K562 (cell line): ENCODE data around the gene RNF207. TPM values are rescaled to one million over a fixed set of nuclear protein-coding genes. Genes with fewer than 3 reads are reported as not detected.
A peak's percentile ranks its signal among the peaks of the same experiment; 100 is the strongest.

Experiments
- ADNP ChIP-seq: fragments of 200-800 bp; sonication (Bioruptor generic); IDR thresholded peaks from 2 replicates; pipeline ENCODE4 v1.6.1; 2016; ENCODE audit warnings: missing genetic modification characterization, missing compliant biosample characterization
- ASH1L ChIP-seq: fragments of 450-650 bp; IDR thresholded peaks from 2 replicates; pipeline ENCODE4 v1.6.1; 2018; ENCODE audit warnings: borderline replicate concordance, mild to moderate bottlenecking, low read depth; ENCODE audit not compliant: partially characterized antibody
- BDP1 ChIP-seq: IDR thresholded peaks from 3 replicates; pipeline ENCODE4 v1.6.1; 2011; ENCODE audit not compliant: insufficient read length, insufficient read depth
- CC2D1A ChIP-seq: fragments of 450-650 bp; IDR thresholded peaks from 2 replicates; pipeline ENCODE4 v1.6.1; 2017; ENCODE audit warnings: mild to moderate bottlenecking
- CEBPG ChIP-seq, 3 experiments: fragments of 200-800 bp in 1 of 3; sonication (Bioruptor generic) in 1 of 3; sonication (generic) in 1 of 3; formaldehyde crosslinking in 1 of 3; IDR thresholded peaks in 2 of 3; conservative IDR thresholded peaks in 1 of 3; 2 replicates each; pipeline versions ENCODE4 v1.6.1 to v1.8.0; 2016 to 2022; ENCODE audit warnings: missing compliant biosample characterization in 2 of 3, missing genetic modification characterization in 2 of 3, mild to moderate bottlenecking in 1 of 3, missing genetic modification reagents in 1 of 3
- CHD4 ChIP-seq: fragments of 200-600 bp; sonication (generic); IDR thresholded peaks from 3 replicates; pipeline ENCODE4 v1.6.1; 2012; ENCODE audit warnings: low read depth, mild to moderate bottlenecking, mixed read lengths, low read length, inconsistent platforms; ENCODE audit not compliant: insufficient read depth, insufficient replicate concordance, poor library complexity, severe bottlenecking
- DMBX1 ChIP-seq: fragments of 250-450 bp; sonication (Bioruptor Pico); IDR thresholded peaks from 2 replicates; pipeline ENCODE4 v1.8.0; 2022; ENCODE audit warnings: inconsistent platforms, mild to moderate bottlenecking, moderate library complexity, borderline replicate concordance
- FIP1L1 ChIP-seq: fragments of 200-400 bp; formaldehyde crosslinking; IDR thresholded peaks from 2 replicates; pipeline ENCODE4 v1.6.1; 2018; ENCODE audit warnings: mild to moderate bottlenecking, low read depth, low read length; ENCODE audit not compliant: poor library complexity, severe bottlenecking
- FOXJ2 ChIP-seq: fragments of 200-800 bp; sonication (Bioruptor generic); IDR thresholded peaks from 2 replicates; pipeline ENCODE4 v1.6.1; 2016; ENCODE audit warnings: missing genetic modification characterization, missing compliant biosample characterization
- GATAD2B ChIP-seq: fragments of 450-650 bp; IDR thresholded peaks from 2 replicates; pipeline ENCODE4 v1.6.1; 2017; ENCODE audit warnings: mild to moderate bottlenecking, borderline replicate concordance
- GTF2E2 ChIP-seq: fragments of 200-800 bp; sonication (Bioruptor generic); IDR thresholded peaks from 2 replicates; pipeline ENCODE4 v1.6.1; 2016; ENCODE audit warnings: missing genetic modification characterization, missing compliant biosample characterization
- HDGF ChIP-seq: fragments of 450-650 bp; IDR thresholded peaks from 2 replicates; pipeline ENCODE4 v1.6.1; 2016
- HIVEP1 ChIP-seq: fragments of 250-450 bp; sonication (Bioruptor Pico); IDR thresholded peaks from 2 replicates; pipeline ENCODE4 v1.4.0; 2020; ENCODE audit warnings: mild to moderate bottlenecking
- KAT2B ChIP-seq: IDR thresholded peaks from one replicate; pipeline ENCODE4 v1.6.1; 2012; ENCODE audit warnings: low read depth, mild to moderate bottlenecking, control low read depth, inconsistent platforms, low read length, moderate library complexity
- NCOR1 ChIP-seq: fragments of 450-650 bp; IDR thresholded peaks from 2 replicates; pipeline ENCODE4 v1.6.1; 2016; ENCODE audit warnings: mild to moderate bottlenecking, moderate library complexity
- PRPF4 ChIP-seq: fragments of 200-400 bp; formaldehyde crosslinking; IDR thresholded peaks from one replicate; pipeline ENCODE4 v1.6.1; 2017; ENCODE audit warnings: low read length, low read depth, mild to moderate bottlenecking; ENCODE audit not compliant: insufficient read depth, poor library complexity, severe bottlenecking
- SMAD2 ChIP-seq: fragments of 150-350 bp; IDR thresholded peaks from 2 replicates; pipeline ENCODE4 v1.6.1; 2014; ENCODE audit warnings: low read depth, mild to moderate bottlenecking, low read length
- SMARCB1 ChIP-seq: IDR thresholded peaks from 2 replicates; pipeline ENCODE4 v1.6.1; 2011; ENCODE audit warnings: improper control_type of control experiment, low read depth; ENCODE audit not compliant: insufficient read length
- SNRNP70 ChIP-seq: fragments of 200-400 bp; formaldehyde crosslinking; optimal IDR thresholded peaks from 2 replicates; pipeline ENCODE3; 2017; ENCODE audit warnings: low read depth, low read length
- ZNF146 ChIP-seq: IDR thresholded peaks from one replicate; pipeline ENCODE4 v1.6.1; 2018; ENCODE audit warnings: missing compliant biosample characterization; ENCODE audit not compliant: unreplicated experiment
- ZNF184 ChIP-seq: sonication (generic); formaldehyde crosslinking; IDR thresholded peaks from 2 replicates; pipeline ENCODE4 v1.5.0; 2020; ENCODE audit warnings: missing genetic modification reagents
- ZNF384 ChIP-seq: IDR thresholded peaks from 2 replicates; pipeline ENCODE4 v1.6.1; 2012; ENCODE audit warnings: low read depth, low read length, improper control_type of control experiment
- ZNF584 ChIP-seq: fragments of 200-800 bp; sonication (Bioruptor generic); IDR thresholded peaks from 2 replicates; pipeline ENCODE4 v1.6.1; 2016; ENCODE audit warnings: low read depth, mild to moderate bottlenecking, missing genetic modification characterization, missing compliant biosample characterization
- ZNF707 ChIP-seq: fragments of 250-450 bp; sonication (Bioruptor Pico); conservative IDR thresholded peaks from 2 replicates; pipeline ENCODE4 v1.8.0; 2022; ENCODE audit warnings: inconsistent platforms, mild to moderate bottlenecking, moderate library complexity
- polyA plus RNA-seq, 8 experiments: library from polyadenylated mRNA; depleted of rRNA in 4 of 8; stranded (reverse) in 5 of 8; unstranded in 3 of 8; fragments of >200 nt; fragmentation: Nextera tagmentation in 2 of 8; fragmentation: Illumina TruSeq in 1 of 8; extraction: Ambion mirVana in 2 of 8; extraction: Trizol in 1 of 8; gene quantifications; 2 replicates each; pipeline versions ENCODE4 v1.2.1 to v1.2.3, GENCODE V29; 2011 to 2014; ENCODE audit warnings: inconsistent platforms in 1 of 8, missing spikeins in 1 of 8
- total RNA-seq, 7 experiments: library from RNA; depleted of rRNA in 6 of 7; stranded (reverse); fragments of >200 nt in 6 of 7; fragmentation: Illumina TruSeq in 2 of 7; extraction: Trizol in 2 of 7; gene quantifications; 2 replicates each; pipeline versions ENCODE4 v1.2.1 to v1.2.3, GENCODE V29; 2011 to 2021; ENCODE audit warnings: low replicate concordance in 1 of 7
- TF ChIP-seq, protein P1 (sequence below): fragments of 450-650 bp; IDR thresholded peaks from 2 replicates; pipeline ENCODE4 v1.6.1; 2016; ENCODE audit warnings: low read depth, mild to moderate bottlenecking, moderate library complexity
- TF ChIP-seq, protein P2 (sequence below), 2 experiments: fragments of 200-800 bp in 1 of 2; sonication (Bioruptor generic) in 1 of 2; sonication (generic) in 1 of 2; formaldehyde crosslinking in 1 of 2; IDR thresholded peaks in 1 of 2; conservative IDR thresholded peaks in 1 of 2; 2 replicates each; pipeline versions ENCODE4 v1.5.0 to v1.6.1; 2016 to 2020; ENCODE audit warnings: missing compliant biosample characterization in 1 of 2, missing genetic modification characterization in 1 of 2, missing genetic modification reagents in 1 of 2

The RNF207 gene
- total and polyA plus RNA-seq, 9 of the 15 experiments (the other 6 are each of a cell fraction or from before 2014, with no cell fraction given): 2.7 to 30.6 (median 12.9) TPM

DNA sequence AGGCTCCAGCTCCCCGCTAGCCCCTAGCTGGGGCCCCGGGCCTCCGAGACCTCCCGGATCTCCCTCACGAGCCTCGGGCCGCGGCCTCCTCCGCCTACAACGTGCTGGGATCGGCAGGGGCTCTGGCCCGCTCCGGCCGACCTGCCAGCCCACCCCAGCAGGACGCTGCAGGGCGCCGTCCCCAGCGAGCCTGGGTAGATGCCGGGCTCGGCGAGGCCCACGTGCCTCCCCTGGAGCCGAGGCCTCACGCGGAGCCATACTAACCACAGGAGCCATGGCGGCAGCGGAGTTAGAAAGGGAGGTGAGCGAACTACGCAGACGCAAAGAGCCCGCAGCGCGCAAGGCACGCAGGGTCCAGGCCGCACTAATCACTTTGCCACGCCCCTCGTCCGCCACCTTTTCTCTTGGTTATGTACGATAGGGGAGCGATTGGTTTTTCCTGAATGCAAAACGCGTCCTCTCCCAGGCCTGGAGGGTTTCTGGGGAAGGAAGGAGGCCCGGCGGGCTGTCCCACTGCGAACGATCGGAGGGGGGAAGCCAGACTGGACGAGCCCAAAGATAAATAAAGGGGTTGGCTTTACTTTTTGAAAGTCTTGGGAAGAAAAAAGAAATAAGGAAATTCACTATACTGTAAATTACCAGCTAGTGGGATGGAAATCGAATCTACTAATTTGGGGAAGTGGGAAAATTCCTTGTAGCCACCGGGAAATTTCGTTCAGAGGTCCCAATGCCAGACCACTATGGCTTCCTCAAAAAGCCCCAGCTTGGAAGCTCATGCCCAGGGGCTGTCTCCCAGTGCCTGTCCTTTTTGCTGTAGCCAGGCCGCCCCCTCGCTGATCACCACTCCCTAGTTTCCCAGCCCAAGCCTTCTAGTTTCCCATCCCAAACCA is 6.4 kb upstream of the RNF207 start, which contains the start of gene RPL22 (continued):
- TF ChIP-seq, protein P1, sequence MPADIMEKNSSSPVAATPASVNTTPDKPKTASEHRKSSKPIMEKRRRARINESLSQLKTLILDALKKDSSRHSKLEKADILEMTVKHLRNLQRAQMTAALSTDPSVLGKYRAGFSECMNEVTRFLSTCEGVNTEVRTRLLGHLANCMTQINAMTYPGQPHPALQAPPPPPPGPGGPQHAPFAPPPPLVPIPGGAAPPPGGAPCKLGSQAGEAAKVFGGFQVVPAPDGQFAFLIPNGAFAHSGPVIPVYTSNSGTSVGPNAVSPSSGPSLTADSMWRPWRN: no peak
- TF ChIP-seq CC2D1A (no peak), FOXJ2 (tag) (peak; percentile 84), BDP1 (no peak), ASH1L (peak; percentile 74), ZNF584 (CRISPR knock-in tag) (no peak), ZNF384 (peak; percentile 51; the same call in 1 of the 2 replicates), GATAD2B (peak; percentile 49; the same call in 1 of the 2 replicates), PRPF4 (peak; percentile 45), ZNF146 (CRISPR knock-in tag) (no peak), NCOR1 (peak; percentile 28; the same call in 1 of the 2 replicates), SNRNP70 (no peak), SMAD2 (no peak), SMARCB1 (no peak), ADNP (tag) (no peak), ZNF707 (peak; percentile 23; the same call in 1 of the 2 replicates), DMBX1 (CRISPR knock-in tag) (peak; percentile 21; the same call in 1 of the 2 replicates), ZNF184 (CRISPR knock-in tag) (no peak), HIVEP1 (CRISPR knock-in tag) (no peak), CEBPG (CRISPR knock-in tag; IDR thresholded peaks at IDR 0.05) (no peak; the same call in 1 of the 2 replicates), CEBPG (tag; conservative IDR thresholded peaks at IDR 0.05 in 1 of 2, IDR thresholded peaks at IDR 0.05 in 1 of 2) (no peak), CHD4 (no peak), KAT2B (no peak), HDGF (no peak), FIP1L1 (peak; percentile 96), GTF2E2 (tag) (peak; percentile 97)
- TF ChIP-seq, protein P2, sequence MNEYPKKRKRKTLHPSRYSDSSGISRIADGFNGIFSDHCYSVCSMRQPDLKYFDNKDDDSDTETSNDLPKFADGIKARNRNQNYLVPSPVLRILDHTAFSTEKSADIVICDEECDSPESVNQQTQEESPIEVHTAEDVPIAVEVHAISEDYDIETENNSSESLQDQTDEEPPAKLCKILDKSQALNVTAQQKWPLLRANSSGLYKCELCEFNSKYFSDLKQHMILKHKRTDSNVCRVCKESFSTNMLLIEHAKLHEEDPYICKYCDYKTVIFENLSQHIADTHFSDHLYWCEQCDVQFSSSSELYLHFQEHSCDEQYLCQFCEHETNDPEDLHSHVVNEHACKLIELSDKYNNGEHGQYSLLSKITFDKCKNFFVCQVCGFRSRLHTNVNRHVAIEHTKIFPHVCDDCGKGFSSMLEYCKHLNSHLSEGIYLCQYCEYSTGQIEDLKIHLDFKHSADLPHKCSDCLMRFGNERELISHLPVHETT (CRISPR knock-in tag; conservative IDR thresholded peaks at IDR 0.05 in 1 of 2, IDR thresholded peaks at IDR 0.05 in 1 of 2): peak in 1 of 2 experiments; percentile 82; a peak in 2 of 4 replicates
